Suprapubic skin (tissue), 4 donors: ENCODE measurements around the gene CMTR2. TPM values are rescaled to one million over a fixed set of nuclear protein-coding genes. Genes with fewer than 3 reads are reported as not detected.

ENCODE experiments used
- DNase-seq, 2 donors: peaks; one replicate each; pipeline ENCODE4 v3.0.0-alpha.2; 2019; ENCODE audit warnings: low spot score in 2 of 2
- H3K27ac ChIP-seq: fragments of 200-600 bp; sonication (generic); one replicate; pipeline ENCODE4 v1.5.1; 2019
- H3K27me3 ChIP-seq: fragments of 200-600 bp; sonication (generic); one replicate; pipeline ENCODE4 v1.5.1; 2019
- H3K36me3 ChIP-seq: fragments of 200-600 bp; sonication (generic); one replicate; pipeline ENCODE4 v1.5.1; 2019
- H3K4me1 ChIP-seq: fragments of 200-600 bp; sonication (generic); one replicate; pipeline ENCODE4 v1.5.1; 2019
- H3K4me3 ChIP-seq: fragments of 200-600 bp; sonication (generic); one replicate; pipeline ENCODE4 v1.5.1; 2019; ENCODE audit warnings: mild to moderate bottlenecking
- H3K9me3 ChIP-seq: fragments of 200-600 bp; sonication (generic); one replicate; pipeline ENCODE4 v1.5.1; 2019
- CTCF ChIP-seq, 2 donors: fragments of 200-600 bp in 1 of 2; fragments of 450-650 bp in 1 of 2; sonication (generic) in 1 of 2; IDR thresholded peaks; one replicate each; pipeline ENCODE4 v1.5.1; 2016 to 2019; ENCODE audit warnings: antibody characterized with exemption in 2 of 2, mild to moderate bottlenecking in 1 of 2, moderate library complexity in 1 of 2
- EP300 ChIP-seq: sonication (generic); formaldehyde crosslinking; IDR thresholded peaks from one replicate; pipeline ENCODE4 v1.6.1; 2017; ENCODE audit warnings: antibody characterized with exemption
- POLR2A ChIP-seq, 2 donors: fragments of 450-650 bp; IDR thresholded peaks; one replicate each; pipeline ENCODE4 v1.6.1; 2017; ENCODE audit warnings: antibody characterized with exemption in 2 of 2, mild to moderate bottlenecking in 2 of 2, moderate library complexity in 2 of 2
- POLR2AphosphoS5 ChIP-seq, 3 donors: sonication (generic); formaldehyde crosslinking; IDR thresholded peaks; one replicate each; pipeline ENCODE4 v1.6.1; 2017; ENCODE audit warnings: antibody characterized with exemption in 3 of 3
- WGBS: methylation state at CpG from one replicate; pipeline ENCODE4 v1.1.5; 2018; 5-methylcytosine and 5-hydroxymethylcytosine counted together
- total RNA-seq, 4 donors: library from RNA; depleted of rRNA; stranded (reverse); fragments of >200 nt; gene quantifications; one replicate each; pipeline ENCODE4 v1.1.0, GENCODE V29; 2016

CMTR2 gene
- total RNA-seq, 4 donors from 2014 or later = 17.9 to 21.3 (median 19.6) TPM

GRCh38 chr16:71288570-71288889 lies 672 bp downstream of the CMTR2 start:
- Histone ChIP-seq H3K4me1 (peaks cover 28% of the 10 kb centered on the region), H3K27ac (peak overlapping the region; percentile 96), H3K36me3 (peaks cover 27% of the 10 kb centered on the region), H3K9me3 (no peaks in the 10 kb centered on the region), H3K4me3 (peak overlapping the region; percentile 89), H3K27me3 (peaks cover 5% of the 10 kb centered on the region)
- DNase-seq = no peak
- WGBS = 8% methylated on average over 3 of the region's 3 CpGs
- TF ChIP-seq POLR2AphosphoS5 (IDR thresholded peaks at IDR 0.05) (no peak), POLR2A (IDR thresholded peaks at IDR 0.05) (no peak), EP300 (no peak), CTCF (IDR thresholded peaks at IDR 0.05) (no peak)

- 72% methylated on average over 3 of the region's 3 CpGs for WGBS
- no peaks in the 10 kb centered on the region for H3K9me3 ChIP-seq
- H3K36me3 ChIP-seq = peaks cover 29% of the 10 kb centered on the region
- peak overlapping the region; percentile 96 for H3K27ac ChIP-seq
- peaks cover 2% of the 10 kb centered on the region for H3K27me3 ChIP-seq
- TF ChIP-seq POLR2A (IDR thresholded peaks at IDR 0.05) (no peak), CTCF (IDR thresholded peaks at IDR 0.05) (no peak), POLR2AphosphoS5 (IDR thresholded peaks at IDR 0.05) (no peak), EP300 (no peak)
- peaks cover 28% of the 10 kb centered on the region for H3K4me1 ChIP-seq
- no peak for DNase-seq
- peak overlapping the region; percentile 89 for H3K4me3 ChIP-seq
Measured at GRCh38 chr16:71287911-71288310, 1.3 kb downstream of the CMTR2 start.

GRCh38 chr16:71287454-71287853 lies 1.7 kb downstream of the CMTR2 start:
- TF ChIP-seq EP300 = no peak
- TF ChIP-seq POLR2A (IDR thresholded peaks at IDR 0.05) = no peak
- no peak for TF ChIP-seq CTCF (IDR thresholded peaks at IDR 0.05)
- no peak for TF ChIP-seq POLR2AphosphoS5 (IDR thresholded peaks at IDR 0.05)
- DNase-seq = no peak
- 93% methylated on average over 2 of the region's 2 CpGs for WGBS
- Histone ChIP-seq H3K27ac (no peak overlapping the region), H3K9me3 (no peaks in the 10 kb centered on the region), H3K36me3 (peaks cover 29% of the 10 kb centered on the region), H3K27me3 (no peaks in the 10 kb centered on the region), H3K4me1 (peaks cover 28% of the 10 kb centered on the region), H3K4me3 (no peak overlapping the region)

- 100% methylated on average over 2 of the region's 2 CpGs for WGBS
- Histone ChIP-seq H3K27ac (no peak overlapping the region), H3K4me1 (peaks cover 17% of the 10 kb centered on the region), H3K4me3 (no peak overlapping the region), H3K36me3 (peaks cover 29% of the 10 kb centered on the region), H3K27me3 (no peaks in the 10 kb centered on the region), H3K9me3 (no peaks in the 10 kb centered on the region)
- no peak for DNase-seq
- no peak for TF ChIP-seq POLR2A (IDR thresholded peaks at IDR 0.05)
- no peak for TF ChIP-seq CTCF (IDR thresholded peaks at IDR 0.05)
- no peak for TF ChIP-seq POLR2AphosphoS5 (IDR thresholded peaks at IDR 0.05)
- no peak for TF ChIP-seq EP300
Measured at GRCh38 chr16:71283612-71284011, 5.6 kb downstream of the CMTR2 start.

- no peak overlapping the region for H3K4me3 ChIP-seq
- TF ChIP-seq POLR2AphosphoS5 (IDR thresholded peaks at IDR 0.05) (no peak), CTCF (IDR thresholded peaks at IDR 0.05) (no peak)
- H3K27ac ChIP-seq = no peak overlapping the region
- DNase-seq = no peak
- H3K27me3 ChIP-seq = no peaks in the 10 kb centered on the region
- peaks cover 10% of the 10 kb centered on the region for H3K4me1 ChIP-seq
- H3K36me3 ChIP-seq = peaks cover 29% of the 10 kb centered on the region
- H3K9me3 ChIP-seq = no peaks in the 10 kb centered on the region
- WGBS = 76% methylated on average over 3 of the region's 3 CpGs
Measured at GRCh38 chr16:71282943-71283342, 6.3 kb downstream of the CMTR2 start.
